Panc1 (cell line): Measurements from ENCODE around the gene SSH2. TPM values are rescaled to one million over a fixed set of nuclear protein-coding genes. Genes with fewer than 3 reads are reported as not detected.

Experiments used
- ATAC-seq: fragments of 200-7000 bp; cut with Tn5 transposase; 2 replicates; pipeline ENCODE4 v1.9.1; 2020; ENCODE audit warnings: mild to moderate bottlenecking, moderate library complexity
- BruUV-seq: library from RNA; stranded (reverse); fragments of 400-500 nt; replicated peaks from 2 replicates; lab custom pipeline; 2021; lab: Mats Ljungman, UMichigan
- CTCF ChIA-PET: fragments of 300-600 bp; sonication (Branson Sonifier 250); formaldehyde crosslinking; loops from one replicate; lab custom pipeline; 2022; ENCODE audit warnings: antibody characterized with exemption; lab: Charles Lee
- POLR2A ChIA-PET: fragments of 300-600 bp; sonication (Branson Sonifier 250); formaldehyde crosslinking; loops from one replicate; lab custom pipeline; 2022; ENCODE audit warnings: antibody characterized with exemption; lab: Charles Lee
- DNase-seq: peaks from one replicate; pipeline ENCODE4 v3.0.0-alpha.2; 2010; ENCODE audit warnings: low read depth, low spot score
- H3K27ac ChIP-seq: 2 replicates; pipeline ENCODE4 v1.5.1; 2011; ENCODE audit warnings: mild to moderate bottlenecking, low read length, inconsistent platforms
- H3K27me3 ChIP-seq: fragments of 200-500 bp; sonication (Bioruptor generic); 2 replicates; pipeline ENCODE4 v1.6.0; 2014; ENCODE audit warnings: low read length, inconsistent platforms; ENCODE audit not compliant: control insufficient read depth, insufficient read depth
- H3K36me3 ChIP-seq: fragments of 200-500 bp; sonication (Bioruptor generic); 2 replicates; pipeline ENCODE4 v1.5.1; 2014; ENCODE audit warnings: inconsistent platforms, mild to moderate bottlenecking, low read length, moderate library complexity; ENCODE audit not compliant: control insufficient read depth, insufficient read depth
- H3K4me1 ChIP-seq: 2 replicates; pipeline ENCODE4 v1.5.1; 2011; ENCODE audit warnings: inconsistent platforms, mild to moderate bottlenecking, low read length, moderate library complexity; ENCODE audit not compliant: control insufficient read depth, insufficient read depth
- H3K4me3 ChIP-seq, 2 experiments: 2 replicates each; pipeline ENCODE4 v1.5.1; 2011 to 2012; ENCODE audit warnings: low read depth in 2 of 2, low read length in 2 of 2, mild to moderate bottlenecking in 2 of 2, inconsistent platforms in 1 of 2, moderate library complexity in 1 of 2
- H3K9me3 ChIP-seq: fragments of 200-500 bp; sonication (Bioruptor generic); 2 replicates; pipeline ENCODE4 v1.5.1; 2014; ENCODE audit warnings: low read depth, mild to moderate bottlenecking, inconsistent platforms, low read length, moderate library complexity; ENCODE audit not compliant: control insufficient read depth, insufficient read depth
- POLR2AphosphoS5 ChIP-seq: IDR thresholded peaks from 2 replicates; pipeline ENCODE4 v1.6.1; 2012; ENCODE audit warnings: mild to moderate bottlenecking, low read depth, low read length, moderate library complexity
- SIN3A ChIP-seq: IDR thresholded peaks from 2 replicates; pipeline ENCODE4 v1.6.1; 2012; ENCODE audit warnings: low read depth, mild to moderate bottlenecking, low read length, moderate library complexity, borderline replicate concordance; ENCODE audit not compliant: insufficient read depth
- TCF7L2 ChIP-seq: IDR thresholded peaks from 2 replicates; pipeline ENCODE4 v1.6.1; 2011; ENCODE audit warnings: mild to moderate bottlenecking, low read depth, low read length, inconsistent platforms
- in situ Hi-C: cut with HindIII; loops from 2 replicates; pipeline ENCODE4 v1.10.0; 2016; ENCODE audit warnings: low sequenced_read_pairs, low pct_unique_long_range_greater_than_20kb
- intact Hi-C: fragments of 100-400 bp; cut with micrococcal nuclease; formaldehyde crosslinking; loops from one replicate; pipeline ENCODE4 v1.10.0; 2022; ENCODE audit not compliant: unreplicated experiment
- total RNA-seq: library from RNA; stranded (reverse); gene quantifications from one replicate; pipeline ENCODE4 v1.2.1, GENCODE V29; 2021; ENCODE audit not compliant: unreplicated experiment
- TF ChIP-seq, protein P1 (sequence below), 2 experiments: IDR thresholded peaks; 2 replicates each; pipeline ENCODE4 v1.6.1; 2011 to 2012; ENCODE audit warnings: low read depth in 2 of 2, control low read depth in 1 of 2, low read length in 1 of 2, mild to moderate bottlenecking in 1 of 2, moderate library complexity in 1 of 2; ENCODE audit not compliant: insufficient read depth in 1 of 2
- TF ChIP-seq, protein P2 (sequence below): fragments of 450-650 bp; IDR thresholded peaks from 2 replicates; pipeline ENCODE4 v1.5.1; 2017; ENCODE audit warnings: mild to moderate bottlenecking

Gene SSH2
- total RNA-seq, 1 experiment from 2014 or later, result 30.6 TPM

DNA sequence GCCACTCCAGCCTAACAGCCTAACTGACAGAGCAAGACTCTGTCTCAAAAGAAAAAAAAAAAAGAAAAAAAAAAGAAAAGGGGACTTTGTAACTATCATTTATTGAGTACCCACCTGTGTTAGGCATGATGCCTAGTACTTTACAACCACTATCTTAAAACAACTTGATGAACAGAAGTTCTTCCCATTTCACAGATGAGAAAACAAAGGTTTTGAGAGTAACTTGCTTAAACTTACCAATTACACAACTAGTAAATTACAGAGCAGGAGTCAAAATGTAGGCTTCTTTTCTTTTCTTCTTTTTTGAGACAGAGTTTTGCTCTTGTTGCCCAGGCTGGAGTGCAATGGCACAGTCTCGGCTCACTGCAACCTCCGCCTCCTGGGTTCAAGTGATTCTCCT, 210.6 kb downstream of the SSH2 start:
- ChIA-PET CTCF (no interaction called here), POLR2A (interaction anchor here (0.7 kb wide), 1 partner anchor 57 kb away, joined by 5 read pairs; no protein-coding TSS in a partner anchor)
- ATAC-seq (no peak), DNase-seq (no peak)
- Histone ChIP-seq H3K27ac (no peak overlapping the region), H3K4me3 (no peak overlapping the region), H3K36me3 (no peaks in the 10 kb centered on the region), H3K4me1 (no peaks in the 10 kb centered on the region), H3K9me3 (no peaks in the 10 kb centered on the region), H3K27me3 (no peaks in the 10 kb centered on the region)
- intact Hi-C loops, result loop anchor here (10.0 kb wide), 1 partner anchor 55 kb away; no protein-coding TSS in a partner anchor
- in situ Hi-C loops, result no loop called here
- no peak for TF ChIP-seq TCF7L2
- TF ChIP-seq, protein P1, sequence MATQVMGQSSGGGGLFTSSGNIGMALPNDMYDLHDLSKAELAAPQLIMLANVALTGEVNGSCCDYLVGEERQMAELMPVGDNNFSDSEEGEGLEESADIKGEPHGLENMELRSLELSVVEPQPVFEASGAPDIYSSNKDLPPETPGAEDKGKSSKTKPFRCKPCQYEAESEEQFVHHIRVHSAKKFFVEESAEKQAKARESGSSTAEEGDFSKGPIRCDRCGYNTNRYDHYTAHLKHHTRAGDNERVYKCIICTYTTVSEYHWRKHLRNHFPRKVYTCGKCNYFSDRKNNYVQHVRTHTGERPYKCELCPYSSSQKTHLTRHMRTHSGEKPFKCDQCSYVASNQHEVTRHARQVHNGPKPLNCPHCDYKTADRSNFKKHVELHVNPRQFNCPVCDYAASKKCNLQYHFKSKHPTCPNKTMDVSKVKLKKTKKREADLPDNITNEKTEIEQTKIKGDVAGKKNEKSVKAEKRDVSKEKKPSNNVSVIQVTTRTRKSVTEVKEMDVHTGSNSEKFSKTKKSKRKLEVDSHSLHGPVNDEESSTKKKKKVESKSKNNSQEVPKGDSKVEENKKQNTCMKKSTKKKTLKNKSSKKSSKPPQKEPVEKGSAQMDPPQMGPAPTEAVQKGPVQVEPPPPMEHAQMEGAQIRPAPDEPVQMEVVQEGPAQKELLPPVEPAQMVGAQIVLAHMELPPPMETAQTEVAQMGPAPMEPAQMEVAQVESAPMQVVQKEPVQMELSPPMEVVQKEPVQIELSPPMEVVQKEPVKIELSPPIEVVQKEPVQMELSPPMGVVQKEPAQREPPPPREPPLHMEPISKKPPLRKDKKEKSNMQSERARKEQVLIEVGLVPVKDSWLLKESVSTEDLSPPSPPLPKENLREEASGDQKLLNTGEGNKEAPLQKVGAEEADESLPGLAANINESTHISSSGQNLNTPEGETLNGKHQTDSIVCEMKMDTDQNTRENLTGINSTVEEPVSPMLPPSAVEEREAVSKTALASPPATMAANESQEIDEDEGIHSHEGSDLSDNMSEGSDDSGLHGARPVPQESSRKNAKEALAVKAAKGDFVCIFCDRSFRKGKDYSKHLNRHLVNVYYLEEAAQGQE (IDR thresholded peaks at IDR 0.05; ENCODE audit: insufficient read depth in 1 of 2, low read depth in 2 of 2, low read length in 1 of 2), result no peak
- no peak for TF ChIP-seq SIN3A
- no peak for TF ChIP-seq POLR2AphosphoS5
- TF ChIP-seq, protein P2, sequence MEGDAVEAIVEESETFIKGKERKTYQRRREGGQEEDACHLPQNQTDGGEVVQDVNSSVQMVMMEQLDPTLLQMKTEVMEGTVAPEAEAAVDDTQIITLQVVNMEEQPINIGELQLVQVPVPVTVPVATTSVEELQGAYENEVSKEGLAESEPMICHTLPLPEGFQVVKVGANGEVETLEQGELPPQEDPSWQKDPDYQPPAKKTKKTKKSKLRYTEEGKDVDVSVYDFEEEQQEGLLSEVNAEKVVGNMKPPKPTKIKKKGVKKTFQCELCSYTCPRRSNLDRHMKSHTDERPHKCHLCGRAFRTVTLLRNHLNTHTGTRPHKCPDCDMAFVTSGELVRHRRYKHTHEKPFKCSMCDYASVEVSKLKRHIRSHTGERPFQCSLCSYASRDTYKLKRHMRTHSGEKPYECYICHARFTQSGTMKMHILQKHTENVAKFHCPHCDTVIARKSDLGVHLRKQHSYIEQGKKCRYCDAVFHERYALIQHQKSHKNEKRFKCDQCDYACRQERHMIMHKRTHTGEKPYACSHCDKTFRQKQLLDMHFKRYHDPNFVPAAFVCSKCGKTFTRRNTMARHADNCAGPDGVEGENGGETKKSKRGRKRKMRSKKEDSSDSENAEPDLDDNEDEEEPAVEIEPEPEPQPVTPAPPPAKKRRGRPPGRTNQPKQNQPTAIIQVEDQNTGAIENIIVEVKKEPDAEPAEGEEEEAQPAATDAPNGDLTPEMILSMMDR, result no peak
- no TSS peak for BruUV-seq

DNA sequence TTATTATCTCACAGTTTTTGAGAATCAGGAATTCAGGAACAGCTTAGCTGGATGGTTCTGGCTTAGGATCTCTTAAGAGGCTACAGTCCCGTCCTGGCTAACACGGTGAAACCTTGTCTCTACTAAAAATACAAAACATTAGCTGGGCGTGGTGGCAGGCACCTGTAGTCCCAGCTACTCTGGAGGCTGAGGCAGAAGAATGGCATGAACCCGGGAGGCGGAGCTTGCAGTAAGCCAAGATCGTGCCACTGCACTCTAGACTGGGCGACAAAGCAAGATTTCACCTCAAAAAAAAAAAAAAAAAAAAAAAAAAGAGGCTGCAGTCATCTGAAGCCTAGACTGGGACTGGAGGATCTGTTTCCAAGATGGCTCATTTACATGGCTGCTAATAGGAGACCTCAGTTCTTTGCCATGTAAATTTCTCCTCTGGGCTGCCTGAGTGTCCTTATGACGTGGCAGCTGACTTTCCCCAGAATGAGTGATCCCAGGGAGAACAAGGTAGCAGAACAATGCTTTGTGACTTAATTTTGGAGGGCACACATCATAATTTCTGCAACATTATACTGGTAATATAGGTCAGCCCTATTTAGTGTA, 211.5 kb downstream of the SSH2 start:
- Histone ChIP-seq H3K9me3 (no peaks in the 10 kb centered on the region), H3K4me1 (no peaks in the 10 kb centered on the region), H3K27me3 (no peaks in the 10 kb centered on the region), H3K36me3 (no peaks in the 10 kb centered on the region), H3K4me3 (no peak overlapping the region), H3K27ac (no peak overlapping the region)
- no TSS peak for BruUV-seq
- DNase-seq (no peak), ATAC-seq (no peak)
- ChIA-PET POLR2A (interaction anchor here (0.7 kb wide), 1 partner anchor 58 kb away, joined by 5 read pairs; no protein-coding TSS in a partner anchor), CTCF (no interaction called here)
- TF ChIP-seq TCF7L2, result no peak
- no peak for TF ChIP-seq SIN3A
- TF ChIP-seq, protein P2, result no peak
- TF ChIP-seq, protein P1 (IDR thresholded peaks at IDR 0.05; ENCODE audit: insufficient read depth in 1 of 2, low read depth in 2 of 2, low read length in 1 of 2), result no peak
- in situ Hi-C loops, result no loop called here
- intact Hi-C loops, result loop anchor here (10.0 kb wide), 1 partner anchor 54 kb away; no protein-coding TSS in a partner anchor
